IPS-18a (cell line): ENCODE results near the gene BCL11A.

ENCODE experiments used
- H3K27ac ChIP-seq: one replicate; pipeline ENCODE4 v1.5.1; 2013; ENCODE audit warnings: low read length
- H3K27me3 ChIP-seq: one replicate; pipeline ENCODE4 v1.6.1; 2013; ENCODE audit warnings: mild to moderate bottlenecking, low read length; ENCODE audit not compliant: control insufficient read depth, insufficient read depth
- H3K36me3 ChIP-seq: one replicate; pipeline ENCODE4 v1.6.1; 2013; ENCODE audit warnings: low read depth, low read length; ENCODE audit not compliant: control insufficient read depth
- H3K4me1 ChIP-seq: one replicate; pipeline ENCODE4 v1.6.1; 2013; ENCODE audit warnings: low read depth, low read length; ENCODE audit not compliant: control insufficient read depth
- H3K4me3 ChIP-seq: one replicate; pipeline ENCODE4 v1.5.1; 2013; ENCODE audit warnings: low read length
- H3K9ac ChIP-seq: one replicate; pipeline ENCODE4 v1.6.1; 2013; ENCODE audit warnings: mild to moderate bottlenecking, low read length, moderate library complexity
- H3K9me3 ChIP-seq: one replicate; pipeline ENCODE4 v1.6.1; 2013; ENCODE audit warnings: low read depth, low read length; ENCODE audit not compliant: control insufficient read depth

BCL11A gene

GRCh38 chr2:60479226-60480088 lies 74.0 kb downstream of the BCL11A start:
- Histone ChIP-seq H3K27me3 (peaks cover 32% of the 10 kb centered on the region), H3K27ac (no peak overlapping the region), H3K4me1 (peaks cover 58% of the 10 kb centered on the region), H3K9me3 (no peaks in the 10 kb centered on the region), H3K9ac (no peak overlapping the region), H3K36me3 (no peaks in the 10 kb centered on the region), H3K4me3 (no peak overlapping the region)

GRCh38 chr2:60478660-60479059 lies 74.8 kb downstream of the BCL11A start:
- peaks cover 32% of the 10 kb centered on the region for H3K27me3 ChIP-seq
- no peak overlapping the region for H3K27ac ChIP-seq
- no peaks in the 10 kb centered on the region for H3K36me3 ChIP-seq
- no peak overlapping the region for H3K4me3 ChIP-seq
- H3K9me3 ChIP-seq, result no peaks in the 10 kb centered on the region
- no peak overlapping the region for H3K9ac ChIP-seq
- peaks cover 58% of the 10 kb centered on the region for H3K4me1 ChIP-seq

GRCh38 chr2:60476206-60476954 lies 77.1 kb downstream of the BCL11A start:
- H3K36me3 ChIP-seq, result no peaks in the 10 kb centered on the region
- H3K4me3 ChIP-seq, result peak overlapping the region; percentile 29
- no peak overlapping the region for H3K27ac ChIP-seq
- peaks cover 70% of the 10 kb centered on the region for H3K4me1 ChIP-seq
- H3K9ac ChIP-seq, result no peak overlapping the region
- H3K27me3 ChIP-seq, result peaks cover 32% of the 10 kb centered on the region
- H3K9me3 ChIP-seq, result no peaks in the 10 kb centered on the region

- peaks cover 72% of the 10 kb centered on the region for H3K4me1 ChIP-seq
- H3K36me3 ChIP-seq, result no peaks in the 10 kb centered on the region
- peaks cover 32% of the 10 kb centered on the region for H3K27me3 ChIP-seq
- no peak overlapping the region for H3K4me3 ChIP-seq
- no peaks in the 10 kb centered on the region for H3K9me3 ChIP-seq
- H3K27ac ChIP-seq, result no peak overlapping the region
- H3K9ac ChIP-seq, result no peak overlapping the region
Measured at GRCh38 chr2:60475123-60475830, 78.2 kb downstream of the BCL11A start.

- Histone ChIP-seq H3K27ac (no peak overlapping the region), H3K4me3 (no peak overlapping the region), H3K9ac (no peak overlapping the region), H3K36me3 (no peaks in the 10 kb centered on the region), H3K4me1 (peaks cover 80% of the 10 kb centered on the region), H3K9me3 (no peaks in the 10 kb centered on the region), H3K27me3 (peaks cover 32% of the 10 kb centered on the region)
Measured at GRCh38 chr2:60474301-60474700, 79.2 kb downstream of the BCL11A start.

GRCh38 chr2:60473546-60473945 lies 79.9 kb downstream of the BCL11A start:
- Histone ChIP-seq H3K27ac (no peak overlapping the region), H3K36me3 (no peaks in the 10 kb centered on the region), H3K4me1 (peaks cover 81% of the 10 kb centered on the region), H3K4me3 (no peak overlapping the region), H3K27me3 (peaks cover 28% of the 10 kb centered on the region), H3K9me3 (no peaks in the 10 kb centered on the region), H3K9ac (no peak overlapping the region)

GRCh38 chr2:60472663-60473289 lies 80.7 kb downstream of the BCL11A start:
- Histone ChIP-seq H3K36me3 (no peaks in the 10 kb centered on the region), H3K27me3 (peaks cover 22% of the 10 kb centered on the region), H3K4me1 (peaks cover 81% of the 10 kb centered on the region), H3K27ac (no peak overlapping the region), H3K9ac (no peak overlapping the region), H3K4me3 (no peak overlapping the region), H3K9me3 (no peaks in the 10 kb centered on the region)

GRCh38 chr2:60472041-60472440 lies 81.4 kb downstream of the BCL11A start:
- no peak overlapping the region for H3K9ac ChIP-seq

GRCh38 chr2:60470340-60470739 lies 83.1 kb downstream of the BCL11A start:
- Histone ChIP-seq H3K27ac (no peak overlapping the region), H3K36me3 (no peaks in the 10 kb centered on the region), H3K4me3 (no peak overlapping the region), H3K9ac (no peak overlapping the region), H3K27me3 (peaks cover under 1% of the 10 kb centered on the region), H3K9me3 (no peaks in the 10 kb centered on the region), H3K4me1 (peaks cover 65% of the 10 kb centered on the region)

More at GRCh38 chr2:60472041-60472440, 81.4 kb downstream of the BCL11A start:
- Histone ChIP-seq H3K27ac (no peak overlapping the region), H3K27me3 (peaks cover 14% of the 10 kb centered on the region), H3K36me3 (no peaks in the 10 kb centered on the region), H3K9me3 (no peaks in the 10 kb centered on the region), H3K4me3 (no peak overlapping the region), H3K4me1 (peaks cover 79% of the 10 kb centered on the region)

- H3K9me3 ChIP-seq, result no peaks in the 10 kb centered on the region
- no peak overlapping the region for H3K4me3 ChIP-seq
- H3K27ac ChIP-seq, result no peak overlapping the region
- no peak overlapping the region for H3K9ac ChIP-seq
- H3K27me3 ChIP-seq, result no peaks in the 10 kb centered on the region
- H3K36me3 ChIP-seq, result no peaks in the 10 kb centered on the region
- peaks cover 59% of the 10 kb centered on the region for H3K4me1 ChIP-seq
Measured at GRCh38 chr2:60469536-60470317, 83.7 kb downstream of the BCL11A start.
